Measurements from ENCODE around the gene ATP2B2. TPM values are rescaled to one million over a fixed set of nuclear protein-coding genes. Genes with fewer than 3 reads are reported as not detected.
"Not testable (repeated sequence)": the region's sequence is repeated elsewhere in the genome, so short reads cannot be mapped to it uniquely, and the experiment has no call there.

ATP2B2 gene
- total and polyA plus RNA-seq, 5 experiments from 2014 or later: not detected

GRCh38 chr3:10547413-10547812 lies 42.0 kb upstream of the ATP2B2 start:
- ATAC-seq: no peak
- DNase-seq: no peak
- H3K9me3 Mint-ChIP-seq: peaks cover 6 to 14% (median 8%) of the 10 kb centered on the region in 9 donors

GRCh38 chr3:10546820-10547263 lies 41.5 kb upstream of the ATP2B2 start:
- Mint-ChIP-seq H3K36me3 (peaks cover 0 to 10% (median 7%) of the 10 kb centered on the region in 3 donors), H3K4me3 (no peak overlapping the region), H3K9me3 (peaks cover 6 to 20% (median 13%) of the 10 kb centered on the region in 9 donors), H3K27me3 (peaks cover 0 to 22% (median 4%) of the 10 kb centered on the region in 5 donors), H3K4me1 (peaks cover 0 to 30% (median 6%) of the 10 kb centered on the region in 4 donors), H3K27ac (no peak overlapping the region)
- no peak for ATAC-seq
- POLR2A ChIA-PET: no interaction called here
- DNase-seq: no peak

More at GRCh38 chr3:10547413-10547812, 42.0 kb upstream of the ATP2B2 start:
- Mint-ChIP-seq H3K4me1 (peaks cover 3 to 36% (median 11%) of the 10 kb centered on the region in 4 donors), H3K27me3 (peaks cover 0 to 22% (median 4%) of the 10 kb centered on the region in 5 donors), H3K36me3 (peaks cover 0 to 10% (median 5%) of the 10 kb centered on the region in 3 donors), H3K27ac (no peak overlapping the region), H3K4me3 (no peak overlapping the region)
- POLR2A ChIA-PET: no interaction called here

- Mint-ChIP-seq H3K4me3 (no peak overlapping the region), H3K4me1 (peaks cover 0 to 24% (median 3%) of the 10 kb centered on the region in 4 donors), H3K27me3 (peaks cover 0 to 22% (median 4%) of the 10 kb centered on the region in 5 donors), H3K36me3 (peaks cover 0 to 11% (median 7%) of the 10 kb centered on the region in 3 donors), H3K27ac (no peak overlapping the region), H3K9me3 (peaks cover 10 to 25% (median 19%) of the 10 kb centered on the region in 9 donors)
- POLR2A ChIA-PET: no interaction called here
- DNase-seq (no peak), ATAC-seq (no peak)
Observed at GRCh38 chr3:10546181-10546624, 40.8 kb upstream of the ATP2B2 start.

GRCh38 chr3:10542518-10542917 lies 37.1 kb upstream of the ATP2B2 start:
- DNase-seq (no peak), ATAC-seq (no peak)
- H3K36me3 Mint-ChIP-seq: peaks cover 0 to 15% (median 7%) of the 10 kb centered on the region in 3 donors
- H3K9me3 Mint-ChIP-seq: peaks cover 10 to 49% (median 28%) of the 10 kb centered on the region in 9 donors
- POLR2A ChIA-PET: no interaction called here
- H3K27ac Mint-ChIP-seq: no peak overlapping the region
- peaks cover 8 to 22% (median 15%) of the 10 kb centered on the region in 5 donors for H3K27me3 Mint-ChIP-seq
- H3K4me3 Mint-ChIP-seq: no peak overlapping the region
- no peaks in the 10 kb centered on the region for H3K4me1 Mint-ChIP-seq

GRCh38 chr3:10540347-10540746 lies 35.0 kb upstream of the ATP2B2 start:
- Mint-ChIP-seq H3K36me3 (peaks cover 0 to 15% (median 7%) of the 10 kb centered on the region in 3 donors), H3K27me3 (peaks cover 8 to 42% (median 18%) of the 10 kb centered on the region in 5 donors), H3K9me3 (peaks cover 10 to 49% (median 28%) of the 10 kb centered on the region in 9 donors)
- H3K4me1 Mint-ChIP-seq, H3K27ac Mint-ChIP-seq, H3K4me3 Mint-ChIP-seq, DNase-seq, POLR2A ChIA-PET, ATAC-seq: not testable (repeated sequence)

- Mint-ChIP-seq H3K36me3 (no peaks in the 10 kb centered on the region), H3K4me3 (no peak overlapping the region), H3K4me1 (no peaks in the 10 kb centered on the region), H3K27me3 (peaks cover 5 to 36% (median 14%) of the 10 kb centered on the region in 5 donors), H3K27ac (peak overlapping the region in 1 of 10 donors; percentile 16), H3K9me3 (peaks cover 0 to 6% (median 3%) of the 10 kb centered on the region in 9 donors)
- POLR2A ChIA-PET: interaction anchor here (0.6 kb wide), 1 partner anchor 884 kb away, joined by 5 read pairs; no protein-coding TSS in a partner anchor
- DNase-seq (peak in 1 of 10 donors; percentile 45), ATAC-seq (no peak)
Observed at GRCh38 chr3:10534066-10534465, 28.7 kb upstream of the ATP2B2 start.

- Mint-ChIP-seq H3K27me3 (peaks cover 2 to 32% (median 14%) of the 10 kb centered on the region in 5 donors), H3K9me3 (peaks cover 0 to 2% (median 0%) of the 10 kb centered on the region in 9 donors), H3K36me3 (no peaks in the 10 kb centered on the region), H3K4me1 (no peaks in the 10 kb centered on the region), H3K27ac (peak overlapping the region in 1 of 10 donors; percentile 16), H3K4me3 (no peak overlapping the region)
- ATAC-seq (no peak), DNase-seq (no peak)
- POLR2A ChIA-PET: interaction anchor here (0.6 kb wide), 1 partner anchor 884 kb away, joined by 5 read pairs; no protein-coding TSS in a partner anchor
Observed at GRCh38 chr3:10533737-10534023, 28.3 kb upstream of the ATP2B2 start.

GRCh38 chr3:10532939-10533736 lies 27.8 kb upstream of the ATP2B2 start:
- Mint-ChIP-seq H3K27me3 (peaks cover 2 to 27% (median 10%) of the 10 kb centered on the region in 5 donors), H3K27ac (peak overlapping the region in 2 of 10 donors; percentile 11 to 16), H3K4me1 (no peaks in the 10 kb centered on the region), H3K4me3 (no peak overlapping the region), H3K36me3 (no peaks in the 10 kb centered on the region), H3K9me3 (no peaks in the 10 kb centered on the region)
- DNase-seq: peak in 2 of 10 donors; percentile 1 to 31
- POLR2A ChIA-PET: no interaction called here
- ATAC-seq: no peak

GRCh38 chr3:10531031-10531430 lies 25.6 kb upstream of the ATP2B2 start:
- H3K36me3 Mint-ChIP-seq: no peaks in the 10 kb centered on the region
- peaks cover 2 to 22% (median 14%) of the 10 kb centered on the region in 5 donors for H3K27me3 Mint-ChIP-seq
- no peak overlapping the region for H3K4me3 Mint-ChIP-seq
- H3K9me3 Mint-ChIP-seq: no peaks in the 10 kb centered on the region
- DNase-seq (no peak), ATAC-seq (no peak)
- POLR2A ChIA-PET: no interaction called here
- no peak overlapping the region for H3K27ac Mint-ChIP-seq
- no peaks in the 10 kb centered on the region for H3K4me1 Mint-ChIP-seq

GRCh38 chr3:10530241-10530640 lies 24.9 kb upstream of the ATP2B2 start:
- no peak overlapping the region for H3K4me3 Mint-ChIP-seq
- DNase-seq: peak in 1 of 10 donors; percentile 49
- no peaks in the 10 kb centered on the region for H3K9me3 Mint-ChIP-seq
- no peaks in the 10 kb centered on the region for H3K36me3 Mint-ChIP-seq
- H3K27me3 Mint-ChIP-seq: peaks cover 9 to 23% (median 14%) of the 10 kb centered on the region in 5 donors
- POLR2A ChIA-PET: no interaction called here
- no peak overlapping the region for H3K27ac Mint-ChIP-seq
- ATAC-seq: no peak
- H3K4me1 Mint-ChIP-seq: no peaks in the 10 kb centered on the region

GRCh38 chr3:10529809-10530208 lies 24.4 kb upstream of the ATP2B2 start:
- no peak for ATAC-seq
- H3K9me3 Mint-ChIP-seq: no peaks in the 10 kb centered on the region
- no peak overlapping the region for H3K4me3 Mint-ChIP-seq
- no peak overlapping the region for H3K27ac Mint-ChIP-seq
- no peaks in the 10 kb centered on the region for H3K4me1 Mint-ChIP-seq
- POLR2A ChIA-PET: no interaction called here
- peaks cover 9 to 27% (median 16%) of the 10 kb centered on the region in 5 donors for H3K27me3 Mint-ChIP-seq
- no peak for DNase-seq
- H3K36me3 Mint-ChIP-seq: no peaks in the 10 kb centered on the region

- POLR2A ChIA-PET: no interaction called here
- Mint-ChIP-seq H3K36me3 (no peaks in the 10 kb centered on the region), H3K27ac (peak overlapping the region in 1 of 10 donors; percentile 6), H3K4me3 (no peak overlapping the region), H3K4me1 (no peaks in the 10 kb centered on the region), H3K9me3 (no peaks in the 10 kb centered on the region), H3K27me3 (peaks cover 14 to 39% (median 23%) of the 10 kb centered on the region in 5 donors)
- DNase-seq (no peak), ATAC-seq (no peak)
Observed at GRCh38 chr3:10528046-10528445, 22.7 kb upstream of the ATP2B2 start.

- H3K27ac Mint-ChIP-seq: no peak overlapping the region
- peak in 1 of 10 donors; percentile 41 for DNase-seq
- H3K27me3 Mint-ChIP-seq: peaks cover 14 to 45% (median 24%) of the 10 kb centered on the region in 5 donors
- POLR2A ChIA-PET: no interaction called here
- H3K36me3 Mint-ChIP-seq: no peaks in the 10 kb centered on the region
- H3K4me3 Mint-ChIP-seq: no peak overlapping the region
- ATAC-seq: no peak
- H3K4me1 Mint-ChIP-seq: no peaks in the 10 kb centered on the region
- no peaks in the 10 kb centered on the region for H3K9me3 Mint-ChIP-seq
Observed at GRCh38 chr3:10527295-10528001, 22.1 kb upstream of the ATP2B2 start.

All from naive thymus-derived CD8-positive, alpha-beta T cell (primary cell).